IMR-90 (cell line): ENCODE measurements around the gene TAF3. TPM values are rescaled to one million over a fixed set of nuclear protein-coding genes. Genes with fewer than 3 reads are reported as not detected.
A peak's percentile ranks its signal among the peaks of the same experiment; 100 is the strongest.

ENCODE experiments used
- ATAC-seq: fragments of 200-7000 bp; cut with Tn5 transposase; 2 replicates; pipeline ENCODE4 v1.9.1; 2020; ENCODE audit warnings: low read depth, mild to moderate bottlenecking, moderate library complexity
- BruUV-seq: library from RNA; stranded (reverse); fragments of 400-500 nt; replicated peaks from 2 replicates; lab custom pipeline; 2021; lab: Mats Ljungman, UMichigan
- CTCF ChIA-PET: fragments of 300-600 bp; formaldehyde crosslinking; extraction: SDS; loops from one replicate; lab custom pipeline; 2021; ENCODE audit warnings: antibody characterized with exemption; lab: Yijun Ruan, JAX
- POLR2A ChIA-PET: fragments of 300-600 bp; sonication (Branson Sonifier 250); formaldehyde crosslinking; loops from one replicate; lab custom pipeline; 2022; ENCODE audit warnings: antibody characterized with exemption; ENCODE audit not compliant: unreplicated experiment; lab: Charles Lee
- DNase-seq: peaks from one replicate; pipeline ENCODE4 v3.0.0; 2013
- H2AFZ ChIP-seq: replicated peaks from 2 replicates; pipeline ENCODE3; 2013; ENCODE audit warnings: low read length, mild to moderate bottlenecking; ENCODE audit not compliant: poor library complexity
- H2AK5ac ChIP-seq: 2 replicates; pipeline ENCODE4 v1.6.1; 2013; ENCODE audit warnings: low read depth, low read length, inconsistent platforms
- H2AK9ac ChIP-seq: replicated peaks from 2 replicates; pipeline ENCODE3; 2013; ENCODE audit warnings: mild to moderate bottlenecking, low read depth, low read length, moderate library complexity; ENCODE audit not compliant: poor library complexity
- H2BK120ac ChIP-seq: 2 replicates; pipeline ENCODE4 v1.6.1; 2013; ENCODE audit warnings: low read depth, low read length, inconsistent platforms
- H2BK15ac ChIP-seq: 3 replicates; pipeline ENCODE4 v1.6.1; 2013; ENCODE audit warnings: low read depth, low read length, inconsistent platforms
- H2BK20ac ChIP-seq: 2 replicates; pipeline ENCODE4 v1.6.1; 2013; ENCODE audit warnings: low read depth, mild to moderate bottlenecking, inconsistent platforms, low read length, moderate library complexity
- H2BK5ac ChIP-seq: 2 replicates; pipeline ENCODE4 v1.6.1; 2013; ENCODE audit warnings: mild to moderate bottlenecking, low read depth, low read length, inconsistent platforms; ENCODE audit not compliant: poor library complexity, severe bottlenecking
- H3K14ac ChIP-seq: replicated peaks from 2 replicates; pipeline ENCODE4 v1.6.1; 2013; ENCODE audit warnings: low read depth, low read length, inconsistent platforms
- H3K18ac ChIP-seq: 2 replicates; pipeline ENCODE4 v1.6.1; 2013; ENCODE audit warnings: low read depth, low read length, control low read depth
- H3K23ac ChIP-seq: 2 replicates; pipeline ENCODE4 v1.6.1; 2013; ENCODE audit warnings: low read depth, low read length, inconsistent platforms
- H3K27ac ChIP-seq: 2 replicates; pipeline ENCODE4 v1.5.1; 2013; ENCODE audit warnings: mild to moderate bottlenecking, control low read depth, low read length; ENCODE audit not compliant: insufficient read depth
- H3K27me3 ChIP-seq: 2 replicates; pipeline ENCODE4 v1.6.1; 2013; ENCODE audit warnings: low read length; ENCODE audit not compliant: control insufficient read depth, insufficient read depth
- H3K36me3 ChIP-seq: 2 replicates; pipeline ENCODE4 v1.6.1; 2013; ENCODE audit warnings: low read length, mixed read lengths; ENCODE audit not compliant: control insufficient read depth, insufficient read depth
- H3K4ac ChIP-seq: 2 replicates; pipeline ENCODE4 v1.6.1; 2013; ENCODE audit warnings: low read depth, low read length, inconsistent platforms
- H3K4me1 ChIP-seq: 2 replicates; pipeline ENCODE4 v1.6.1; 2013; ENCODE audit warnings: low read length, mixed read lengths; ENCODE audit not compliant: control insufficient read depth, insufficient read depth
- H3K4me2 ChIP-seq: 2 replicates; pipeline ENCODE4 v1.6.1; 2013; ENCODE audit warnings: low read depth, mild to moderate bottlenecking, control low read depth, low read length, moderate library complexity
- H3K4me3 ChIP-seq: 2 replicates; pipeline ENCODE4 v1.5.1; 2013; ENCODE audit warnings: low read depth, mild to moderate bottlenecking, control low read depth, low read length, moderate library complexity; ENCODE audit not compliant: insufficient read depth
- H3K56ac ChIP-seq: 2 replicates; pipeline ENCODE4 v1.6.1; 2013; ENCODE audit warnings: low read length, inconsistent platforms; ENCODE audit not compliant: insufficient read depth; ENCODE audit errors: extremely low read depth
- H3K79me1 ChIP-seq, 2 experiments: 2 replicates each; pipeline ENCODE4 v1.6.1; 2013; ENCODE audit warnings: low read length in 2 of 2, inconsistent platforms in 1 of 2, low read depth in 1 of 2
- H3K9ac ChIP-seq: 2 replicates; pipeline ENCODE4 v1.6.1; 2013; ENCODE audit warnings: low read depth, low read length, control low read depth
- H3K9me1 ChIP-seq: 2 replicates; pipeline ENCODE4 v1.6.1; 2013; ENCODE audit warnings: low read length, inconsistent platforms; ENCODE audit not compliant: insufficient read depth
- H3K9me3 ChIP-seq: 2 replicates; pipeline ENCODE4 v1.6.1; 2013; ENCODE audit warnings: low read length; ENCODE audit not compliant: control insufficient read depth, insufficient read depth
- H4K20me1 ChIP-seq: 2 replicates; pipeline ENCODE4 v1.6.1; 2013; ENCODE audit warnings: low read length, inconsistent platforms; ENCODE audit not compliant: insufficient read depth
- H4K5ac ChIP-seq: 2 replicates; pipeline ENCODE4 v1.6.1; 2013; ENCODE audit warnings: mild to moderate bottlenecking, low read depth, low read length, control low read depth
- H4K8ac ChIP-seq, 2 experiments: 2 replicates each; pipeline ENCODE4 v1.6.1; 2013; ENCODE audit warnings: low read depth in 2 of 2, low read length in 2 of 2, control low read depth in 1 of 2, inconsistent platforms in 1 of 2
- H4K91ac ChIP-seq: 2 replicates; pipeline ENCODE4 v1.6.1; 2013; ENCODE audit warnings: low read depth, low read length, inconsistent platforms; ENCODE audit not compliant: insufficient read depth
- BHLHE40 ChIP-seq: fragments of 150-350 bp; IDR thresholded peaks from 2 replicates; pipeline ENCODE4 v1.6.1; 2016; ENCODE audit warnings: mild to moderate bottlenecking, low read depth, low read length
- CEBPB ChIP-seq: IDR thresholded peaks from 2 replicates; pipeline ENCODE4 v1.6.1; 2012; ENCODE audit warnings: low read depth, low read length, improper control_type of control experiment
- CHD1 ChIP-seq: IDR thresholded peaks from 2 replicates; pipeline ENCODE4 v1.6.1; 2012; ENCODE audit warnings: low read depth, low read length, improper control_type of control experiment
- CTCF ChIP-seq: conservative IDR thresholded peaks from 2 replicates; pipeline ENCODE4 v1.5.1; 2012; ENCODE audit warnings: mild to moderate bottlenecking, low read depth, low read length, improper control_type of control experiment
- FOS ChIP-seq: fragments of 150-350 bp; IDR thresholded peaks from 2 replicates; pipeline ENCODE4 v1.6.1; 2016; ENCODE audit warnings: low read depth, low read length
- MAFK ChIP-seq: IDR thresholded peaks from 2 replicates; pipeline ENCODE4 v1.6.1; 2012; ENCODE audit warnings: low read depth, low read length, improper control_type of control experiment
- MAZ ChIP-seq: IDR thresholded peaks from 2 replicates; pipeline ENCODE4 v1.6.1; 2012; ENCODE audit warnings: low read depth, mild to moderate bottlenecking, low read length, improper control_type of control experiment, moderate library complexity, borderline replicate concordance
- MXI1 ChIP-seq: IDR thresholded peaks from 2 replicates; pipeline ENCODE4 v1.6.1; 2012; ENCODE audit warnings: low read depth, mild to moderate bottlenecking, low read length, moderate library complexity, borderline replicate concordance
- NFE2L2 ChIP-seq: fragments of 150-350 bp; IDR thresholded peaks from 2 replicates; pipeline ENCODE4 v1.6.1; 2016; ENCODE audit warnings: low read depth, mild to moderate bottlenecking, low read length
- POLR2A ChIP-seq: IDR thresholded peaks from 2 replicates; pipeline ENCODE4 v1.6.1; 2012; ENCODE audit warnings: mild to moderate bottlenecking, low read depth, low read length
- RAD21 ChIP-seq: IDR thresholded peaks from 2 replicates; pipeline ENCODE4 v1.6.1; 2012; ENCODE audit warnings: low read length, improper control_type of control experiment
- RCOR1 ChIP-seq: IDR thresholded peaks from 2 replicates; pipeline ENCODE4 v1.6.1; 2012; ENCODE audit warnings: mild to moderate bottlenecking, low read length, improper control_type of control experiment; ENCODE audit not compliant: insufficient replicate concordance
- RFX5 ChIP-seq: IDR thresholded peaks from 2 replicates; pipeline ENCODE4 v1.8.0; 2012; ENCODE audit warnings: low read depth, mild to moderate bottlenecking, low read length, moderate library complexity
- SMC3 ChIP-seq: fragments of 150-350 bp; IDR thresholded peaks from 2 replicates; pipeline ENCODE4 v1.6.1; 2016; ENCODE audit warnings: low read depth, mild to moderate bottlenecking, antibody characterized with exemption, low read length, moderate library complexity
- WGBS, 2 experiments: methylation state at CpG; one replicate each; pipeline versions ENCODE4 v1.1.5 to v1.1.7; 2013; ENCODE audit warnings: missing lambda C conversion rate in 2 of 2; ENCODE audit not compliant: insufficient read length in 1 of 2; ENCODE audit errors: extremely low coverage in 2 of 2; 5-methylcytosine and 5-hydroxymethylcytosine counted together
- dilution Hi-C: fragments of 300-500 bp; cut with HindIII; formaldehyde crosslinking; loops from one replicate; pipeline ENCODE4 v1.14.3; 2018; ENCODE audit warnings: low sequenced_read_pairs; ENCODE audit not compliant: unreplicated experiment
- in situ Hi-C: fragments of 300-500 bp; cut with MboI; formaldehyde crosslinking; loops from 3 replicates; pipeline ENCODE4 v1.14.3; 2019; ENCODE audit warnings: low sequenced_read_pairs, inconsistent platforms, mixed read lengths
- intact Hi-C: fragments of 100-400 bp; cut with micrococcal nuclease; formaldehyde crosslinking; loops from 2 replicates; pipeline ENCODE4 v1.10.0; 2022
- polyA plus RNA-seq, 3 experiments: library from polyadenylated mRNA; depleted of rRNA; stranded (reverse); fragments of >200 nt; gene quantifications; 2 replicates each; pipeline ENCODE4 v1.2.3, GENCODE V29; 2012; ENCODE audit warnings: low replicate concordance in 1 of 3
- total RNA-seq: library from RNA; depleted of rRNA; stranded (reverse); fragments of >200 nt; gene quantifications from 2 replicates; pipeline ENCODE4 v1.2.3, GENCODE V29; 2012
- TF ChIP-seq, protein P1 (sequence below): fragments of 150-350 bp; IDR thresholded peaks from 2 replicates; pipeline ENCODE4 v1.6.1; 2017; ENCODE audit warnings: mild to moderate bottlenecking, antibody characterized with exemption, low read length, low read depth

TAF3 gene
- total and polyA plus RNA-seq, 2 of the 4 experiments (the other 2 are of a cell fraction), result 1.4 to 2.3 TPM

GRCh38 chr10:8044908-8045725 lies 226.8 kb downstream of the TAF3 start:
- H2BK5ac ChIP-seq, result no peak overlapping the region
- peak overlapping the region; percentile 55 for H3K4me2 ChIP-seq
- H3K4ac ChIP-seq, result no peak overlapping the region
- BruUV-seq, result no TSS peak
- ATAC-seq (no peak), DNase-seq (no peak)
- in situ Hi-C loops, result no loop called here
- H3K79me1 ChIP-seq, result no peaks in the 10 kb centered on the region
- H2AK5ac ChIP-seq, result no peak overlapping the region
- H2BK15ac ChIP-seq, result no peak overlapping the region
- ChIA-PET POLR2A (no interaction called here), CTCF (interaction anchor here (0.6 kb wide), 1 partner anchor 12 kb away, joined by 4 read pairs; no protein-coding TSS in a partner anchor)
- no peak overlapping the region for H3K27ac ChIP-seq
- no peak overlapping the region for H4K8ac ChIP-seq
- H3K4me1 ChIP-seq, result 0 out of 2 replicates have a peak, but pooled peaks cover 1% of the 10 kb centered on the region
- H2BK120ac ChIP-seq, result no peak overlapping the region
- peaks cover 98% of the 10 kb centered on the region for H3K27me3 ChIP-seq
- H4K91ac ChIP-seq, result no peak overlapping the region
- H3K18ac ChIP-seq, result no peak overlapping the region
- H3K23ac ChIP-seq, result 0 out of 2 replicates have a peak overlapping the region, but pooled peaks have one; percentile 28
- H2AK9ac ChIP-seq, result no peak overlapping the region
- intact Hi-C loops, result no loop called here
- peak overlapping the region; percentile 21 for H3K4me3 ChIP-seq
- no peaks in the 10 kb centered on the region for H3K9me1 ChIP-seq
- no peaks in the 10 kb centered on the region for H4K20me1 ChIP-seq
- H2BK20ac ChIP-seq, result no peak overlapping the region
- H3K36me3 ChIP-seq, result no peaks in the 10 kb centered on the region
- H3K9me3 ChIP-seq, result peaks cover 11% of the 10 kb centered on the region; the same call in 1 of the 2 replicates
- dilution Hi-C loops, result no loop called here
- H3K14ac ChIP-seq, result no peak overlapping the region
- no peak overlapping the region for H4K5ac ChIP-seq
- H3K56ac ChIP-seq, result no peak overlapping the region
- peak overlapping the region; percentile 17 for H2AFZ ChIP-seq
- H3K9ac ChIP-seq, result no peak overlapping the region
- 2% methylated on average over 6 of the region's 32 CpGs; no CpG with 5 or more reads in 1 of the 2 experiments for WGBS, 2 experiments
- TF ChIP-seq MAZ, result no peak
- TF ChIP-seq, protein P1, sequence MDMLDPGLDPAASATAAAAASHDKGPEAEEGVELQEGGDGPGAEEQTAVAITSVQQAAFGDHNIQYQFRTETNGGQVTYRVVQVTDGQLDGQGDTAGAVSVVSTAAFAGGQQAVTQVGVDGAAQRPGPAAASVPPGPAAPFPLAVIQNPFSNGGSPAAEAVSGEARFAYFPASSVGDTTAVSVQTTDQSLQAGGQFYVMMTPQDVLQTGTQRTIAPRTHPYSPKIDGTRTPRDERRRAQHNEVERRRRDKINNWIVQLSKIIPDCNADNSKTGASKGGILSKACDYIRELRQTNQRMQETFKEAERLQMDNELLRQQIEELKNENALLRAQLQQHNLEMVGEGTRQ, result no peak
- no peak for TF ChIP-seq NFE2L2
- no peak for TF ChIP-seq MAFK
- no peak for TF ChIP-seq RAD21
- TF ChIP-seq POLR2A, result no peak
- no peak for TF ChIP-seq CHD1
- TF ChIP-seq CEBPB, result no peak
- TF ChIP-seq FOS, result no peak
- no peak for TF ChIP-seq SMC3
- TF ChIP-seq BHLHE40, result no peak
- TF ChIP-seq RCOR1, result no peak
- TF ChIP-seq MXI1, result no peak
- no peak for TF ChIP-seq RFX5
- no peak for TF ChIP-seq CTCF
